Measurements from ENCODE around the gene C3orf18.

Gene C3orf18

GRCh38 chr3:50549226-50549625, 18.3 kb downstream of the C3orf18 start:
- no peak for DNase-seq

DNA sequence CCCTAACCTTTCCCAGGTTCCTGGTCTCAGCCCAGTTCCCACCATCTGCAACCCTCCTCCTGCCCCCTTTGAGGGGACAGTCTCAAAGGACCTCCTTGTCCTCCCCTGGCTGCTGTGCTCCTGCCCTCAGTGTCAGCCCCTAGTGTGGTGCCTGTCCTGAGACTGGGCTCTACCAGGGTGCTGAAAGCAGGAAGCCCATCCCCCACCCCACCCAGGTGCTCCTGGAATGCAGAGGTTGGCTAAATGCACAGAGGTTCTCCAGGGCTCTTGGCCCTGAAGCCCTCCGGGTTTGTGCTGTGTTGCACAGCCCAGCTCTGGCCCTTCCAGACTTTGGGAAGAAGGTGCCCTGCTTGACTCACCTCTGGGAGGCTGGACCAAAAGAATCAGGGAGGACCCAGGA, 21.8 kb downstream of the C3orf18 start:
- DNase-seq = no peak

GRCh38 chr3:50542177-50543034, 25.1 kb downstream of the C3orf18 start:
- DNase-seq = peak in 1 of 2 experiments; percentile 34

DNA sequence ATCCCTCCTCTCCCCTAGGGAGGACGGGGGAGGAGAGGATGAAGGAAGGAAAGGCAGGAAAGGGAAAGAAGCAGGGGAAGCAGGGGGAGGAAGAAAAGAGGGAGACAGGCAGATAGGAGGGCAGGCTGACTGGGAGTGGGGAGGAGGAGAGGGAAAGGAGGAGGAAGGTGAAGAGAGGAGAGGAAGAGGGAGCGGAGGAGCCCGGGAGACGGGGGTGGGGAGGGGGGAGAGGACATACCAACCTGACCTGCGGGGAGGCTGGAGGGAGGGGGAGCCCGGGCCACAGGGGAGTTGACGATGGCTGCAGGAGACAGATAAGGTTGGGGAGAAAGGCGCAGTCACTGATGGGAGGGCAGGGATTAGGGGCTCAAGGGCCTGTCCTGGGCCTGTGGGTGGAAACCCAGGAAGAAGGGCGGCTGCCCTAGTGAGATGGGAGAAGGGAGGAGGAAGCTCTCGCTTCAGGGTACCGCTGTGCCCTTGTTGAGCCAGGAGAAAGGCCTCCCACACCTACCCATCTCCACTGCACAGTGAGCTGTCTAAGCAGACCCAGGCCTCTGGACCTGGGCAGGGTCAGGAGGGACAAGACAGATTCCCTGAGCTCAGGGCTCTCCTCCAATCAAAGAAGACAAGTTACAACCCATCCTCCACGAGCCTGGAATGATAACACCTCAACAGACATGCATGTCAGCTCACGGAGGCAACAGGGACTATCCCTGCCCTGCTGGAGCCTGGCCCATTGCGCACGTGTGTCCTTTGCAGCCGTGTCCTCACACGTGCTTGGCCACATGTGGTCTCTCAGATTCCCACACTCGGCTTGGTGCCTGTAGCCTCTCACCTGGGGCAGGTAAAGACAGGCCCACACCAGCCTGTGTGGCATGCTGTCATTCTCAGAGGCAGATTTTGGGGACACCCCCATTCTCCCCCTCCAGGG, 27.9 kb downstream of the C3orf18 start:
- no peak for DNase-seq

- DNase-seq = no peak
Observed at GRCh38 chr3:50537421-50538129, 30.0 kb downstream of the C3orf18 start.

- no peak for DNase-seq
Observed at GRCh38 chr3:50536471-50537180, 30.9 kb downstream of the C3orf18 start.

DNA sequence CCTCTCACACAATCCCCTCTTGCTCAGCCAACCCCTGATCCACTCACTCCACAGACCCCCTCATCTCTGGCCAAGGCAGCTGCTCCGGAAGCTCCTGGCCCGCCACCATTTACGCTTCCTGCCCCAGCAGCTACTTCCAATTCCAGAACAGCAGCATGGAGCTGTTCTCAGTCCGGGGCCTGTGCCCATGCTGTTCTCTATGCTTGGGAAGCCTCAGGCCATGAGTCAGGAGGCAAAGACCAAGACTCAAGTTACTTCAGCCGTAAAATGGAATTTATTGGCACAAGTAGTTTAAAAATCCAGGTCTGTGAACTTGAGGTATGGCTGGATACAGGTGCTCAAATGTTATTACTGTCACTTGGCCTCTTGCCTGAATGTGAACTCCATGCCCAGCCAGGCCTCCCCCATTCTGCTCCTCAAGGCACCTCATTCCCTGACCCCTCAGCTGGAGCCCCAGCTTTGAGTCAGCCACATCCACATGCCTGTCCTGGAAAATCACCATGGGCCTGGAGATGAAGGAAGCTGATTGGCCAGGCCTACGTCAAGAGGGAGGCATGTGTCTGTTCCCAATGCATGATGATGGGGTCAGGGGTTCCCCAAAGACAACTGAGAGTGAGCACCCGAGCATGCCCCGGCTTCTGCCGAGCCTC, 32.7 kb downstream of the C3orf18 start:
- DNase-seq = no peak

DNA sequence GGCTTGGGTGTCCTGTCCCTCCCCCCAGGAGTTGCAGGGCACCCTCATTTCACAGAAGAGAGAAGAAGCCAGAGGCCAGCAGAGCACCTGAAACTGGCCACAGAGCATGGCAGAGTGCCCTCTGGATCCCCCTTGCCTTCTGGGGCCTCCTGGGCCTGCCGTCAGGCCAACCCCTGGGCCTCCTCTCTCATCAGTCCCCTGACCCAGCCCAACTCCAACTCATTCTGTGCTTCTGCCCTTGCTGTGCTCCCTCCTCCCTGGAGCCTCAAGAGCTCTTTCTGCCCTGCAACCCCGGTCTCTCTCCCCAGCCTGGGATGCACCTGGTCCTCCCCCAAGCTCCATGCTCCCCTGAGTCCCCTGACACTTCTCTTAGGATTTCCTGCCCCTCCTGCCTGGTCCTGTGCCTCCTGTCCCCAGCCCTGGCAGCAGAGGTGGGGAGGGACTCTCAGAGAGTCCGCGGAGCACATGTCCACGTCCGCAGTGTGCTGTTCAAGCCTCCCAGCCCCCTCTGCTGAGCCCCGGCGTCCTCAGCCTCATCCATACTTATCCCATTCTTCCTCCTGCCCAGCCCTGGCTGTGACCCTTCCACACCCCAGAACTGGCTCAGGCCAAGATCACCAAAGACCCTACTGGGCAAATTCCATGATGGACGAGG, 33.6 kb downstream of the C3orf18 start:
- no peak for DNase-seq

GRCh38 chr3:50533316-50533715, 34.2 kb downstream of the C3orf18 start:
- DNase-seq = no peak

DNA sequence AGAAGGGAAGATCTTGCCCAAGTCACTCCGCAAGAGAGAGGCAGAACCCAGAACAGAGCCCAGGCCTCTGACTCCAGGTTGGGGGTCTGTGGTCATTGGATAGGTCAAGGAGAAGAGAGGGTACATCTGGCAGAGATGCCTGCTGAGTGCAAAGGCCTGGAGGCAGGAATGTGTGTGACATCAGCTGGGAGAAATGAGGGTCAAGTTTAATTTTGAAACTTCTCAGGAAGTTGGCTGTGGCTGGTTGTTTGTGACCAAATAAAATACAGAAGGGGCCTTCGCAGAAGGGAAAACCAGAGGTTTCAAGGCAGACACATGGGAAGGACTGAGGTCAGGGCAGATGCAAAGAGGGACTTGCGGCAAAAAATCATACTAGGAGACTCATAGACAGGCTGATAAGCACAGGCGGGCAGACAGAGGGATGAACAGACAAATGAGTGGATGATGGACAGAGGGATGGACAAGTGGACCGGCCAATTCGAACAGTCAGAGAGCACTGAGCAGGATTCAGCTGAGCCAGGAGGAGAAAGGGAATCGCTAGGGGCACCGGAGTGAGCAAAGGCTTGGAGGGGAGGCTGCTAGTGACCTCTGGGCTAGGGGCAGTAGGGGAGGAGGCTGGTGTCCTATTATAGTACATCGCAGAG, 35.4 kb downstream of the C3orf18 start:
- DNase-seq = no peak

GRCh38 chr3:50531201-50531600, 36.3 kb downstream of the C3orf18 start:
- no peak for DNase-seq

- DNase-seq = no peak
Observed at GRCh38 chr3:50530001-50530970, 37.3 kb downstream of the C3orf18 start.

GRCh38 chr3:50525987-50526386, 41.6 kb downstream of the C3orf18 start:
- DNase-seq = no peak

GRCh38 chr3:50525191-50525910, 42.2 kb downstream of the C3orf18 start:
- DNase-seq = no peak

- no peak for DNase-seq
Observed at GRCh38 chr3:50524746-50525145, 42.8 kb downstream of the C3orf18 start.

- DNase-seq = no peak
Observed at GRCh38 chr3:50523279-50523811, 44.2 kb downstream of the C3orf18 start.

DNA sequence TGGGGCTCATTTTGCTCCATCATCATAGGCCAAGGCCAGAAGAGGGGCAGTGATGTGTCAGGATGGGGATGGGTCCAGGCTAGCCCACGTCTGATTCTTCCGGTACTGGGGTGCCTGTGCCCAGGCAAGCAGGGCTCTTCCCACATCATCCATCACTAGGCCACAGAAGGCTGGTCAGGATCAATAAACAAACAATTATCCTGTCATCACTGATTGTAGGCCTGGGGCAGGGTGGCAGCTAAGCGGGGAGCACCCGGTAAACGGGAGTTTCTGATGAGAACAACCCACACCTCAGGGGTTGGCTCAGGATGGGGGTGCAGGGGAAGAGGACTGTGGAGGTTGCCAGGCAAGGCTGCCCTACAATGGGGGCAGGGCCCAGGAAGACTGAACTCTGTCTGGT, 46.0 kb downstream of the C3orf18 start:
- no peak for DNase-seq

DNA sequence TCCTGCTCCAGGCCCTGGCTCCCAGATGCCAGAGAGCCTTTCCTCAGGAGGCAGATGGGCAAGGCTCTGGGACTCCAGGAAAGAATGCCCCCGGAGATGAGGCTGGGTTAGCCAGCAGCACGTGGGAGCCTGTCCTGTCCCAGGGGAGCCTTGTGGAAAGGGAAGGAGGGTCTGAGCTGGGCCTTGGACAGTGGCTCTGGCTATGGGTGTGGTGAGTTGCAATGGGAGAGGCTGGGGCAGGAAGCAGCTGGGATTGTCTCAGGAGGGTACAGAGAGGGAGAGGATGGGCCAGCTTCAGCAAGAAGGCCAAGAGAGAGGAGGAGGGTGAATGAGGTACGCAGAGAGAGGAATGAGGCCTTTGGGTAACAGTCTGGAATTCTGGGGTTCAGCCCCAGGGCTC, 46.7 kb downstream of the C3orf18 start:
- no peak for DNase-seq

All from SW 1271 (cell line).